Nephron (organoid): ENCODE results near the gene MND1.

ENCODE experiments used
- H3K27ac Mint-ChIP-seq, 3 experiments: 2 replicates each; pipeline ENCODE4 v1.8.0; 2020; ENCODE audit warnings: mixed read lengths in 3 of 3, mild to moderate bottlenecking in 2 of 3, moderate library complexity in 1 of 3
- H3K27me3 Mint-ChIP-seq: 2 replicates; pipeline ENCODE4 v1.8.0; 2021; ENCODE audit warnings: low read depth, mild to moderate bottlenecking, moderate library complexity, mixed read lengths
- H3K36me3 Mint-ChIP-seq: 2 replicates; pipeline ENCODE4 v1.8.0; 2020; ENCODE audit warnings: low read depth, mixed read lengths
- H3K4me1 Mint-ChIP-seq: 2 replicates; pipeline ENCODE4 v1.8.0; 2020; ENCODE audit warnings: mixed read lengths
- H3K4me3 Mint-ChIP-seq, 3 experiments: 2 replicates each; pipeline ENCODE4 v1.8.0; 2020; ENCODE audit warnings: mild to moderate bottlenecking in 3 of 3, mixed read lengths in 3 of 3, moderate library complexity in 2 of 3
- H3K9me3 Mint-ChIP-seq: 2 replicates; pipeline ENCODE4 v1.8.0; 2020; ENCODE audit warnings: mixed read lengths
- CTCF ChIP-seq, 3 experiments: fragments of 200-600 bp; sonication (generic); IDR thresholded peaks; one replicate each; pipeline ENCODE4 v1.5.0; 2021; ENCODE audit warnings: antibody characterized with exemption in 3 of 3; ENCODE audit not compliant: unreplicated experiment in 3 of 3

MND1 gene

GRCh38 chr4:153348006-153348405 lies 3.5 kb downstream of the MND1 start:
- H3K36me3 Mint-ChIP-seq: no peaks in the 10 kb centered on the region
- TF ChIP-seq CTCF (IDR thresholded peaks at IDR 0.05; ENCODE audit: unreplicated experiment in 3 of 3): no peak
- no peaks in the 10 kb centered on the region for H3K9me3 Mint-ChIP-seq
- H3K27me3 Mint-ChIP-seq: peaks cover 4% of the 10 kb centered on the region
- H3K4me1 Mint-ChIP-seq: peaks cover 28% of the 10 kb centered on the region
- no peak overlapping the region for H3K4me3 Mint-ChIP-seq
- no peak overlapping the region for H3K27ac Mint-ChIP-seq

- Mint-ChIP-seq H3K4me3 (no peak overlapping the region), H3K27me3 (peaks cover 4% of the 10 kb centered on the region), H3K4me1 (peaks cover 28% of the 10 kb centered on the region), H3K36me3 (no peaks in the 10 kb centered on the region), H3K27ac (no peak overlapping the region), H3K9me3 (no peaks in the 10 kb centered on the region)
- TF ChIP-seq CTCF (IDR thresholded peaks at IDR 0.05; ENCODE audit: unreplicated experiment in 3 of 3): no peak
Observed at GRCh38 chr4:153349206-153349805, 4.8 kb downstream of the MND1 start.

GRCh38 chr4:153362184-153362583 lies 17.7 kb downstream of the MND1 start:
- TF ChIP-seq CTCF (IDR thresholded peaks at IDR 0.05; ENCODE audit: unreplicated experiment in 3 of 3): no peak
- Mint-ChIP-seq H3K27me3 (no peaks in the 10 kb centered on the region), H3K4me1 (no peaks in the 10 kb centered on the region), H3K27ac (no peak overlapping the region), H3K9me3 (peaks cover 7% of the 10 kb centered on the region), H3K4me3 (no peak overlapping the region), H3K36me3 (peaks cover 40% of the 10 kb centered on the region)

- Mint-ChIP-seq H3K36me3 (peaks cover 45% of the 10 kb centered on the region), H3K27ac (no peak overlapping the region), H3K9me3 (peaks cover 7% of the 10 kb centered on the region), H3K4me1 (no peaks in the 10 kb centered on the region), H3K4me3 (no peak overlapping the region), H3K27me3 (no peaks in the 10 kb centered on the region)
- TF ChIP-seq CTCF (IDR thresholded peaks at IDR 0.05; ENCODE audit: unreplicated experiment in 3 of 3): no peak
Observed at GRCh38 chr4:153364061-153364460, 19.6 kb downstream of the MND1 start.

DNA sequence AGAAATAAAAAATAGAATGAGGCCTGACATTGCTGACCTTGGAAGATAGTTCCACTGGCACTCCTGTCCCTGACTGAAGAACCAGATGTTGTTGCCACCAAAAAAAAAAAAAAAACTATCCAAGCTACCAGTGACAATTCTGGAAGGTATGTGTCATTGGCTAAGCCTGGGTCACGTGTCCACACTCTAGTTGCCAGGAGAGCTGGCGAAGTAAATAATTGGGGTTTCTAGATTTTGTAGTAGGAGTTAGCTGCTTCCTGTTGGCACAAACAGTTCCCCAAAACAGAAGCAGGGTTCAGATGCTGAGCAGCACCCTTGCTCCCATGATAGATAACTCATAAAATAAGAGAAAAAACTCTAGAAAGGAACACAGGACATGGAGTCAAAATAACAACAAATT lies 20.5 kb downstream of the MND1 start:
- H3K4me3 Mint-ChIP-seq: no peak overlapping the region
- H3K27ac Mint-ChIP-seq: no peak overlapping the region
- H3K36me3 Mint-ChIP-seq: peaks cover 49% of the 10 kb centered on the region
- H3K9me3 Mint-ChIP-seq: peaks cover 7% of the 10 kb centered on the region
- no peaks in the 10 kb centered on the region for H3K27me3 Mint-ChIP-seq
- H3K4me1 Mint-ChIP-seq: no peaks in the 10 kb centered on the region
- no peak for TF ChIP-seq CTCF (IDR thresholded peaks at IDR 0.05; ENCODE audit: unreplicated experiment in 3 of 3)

DNA sequence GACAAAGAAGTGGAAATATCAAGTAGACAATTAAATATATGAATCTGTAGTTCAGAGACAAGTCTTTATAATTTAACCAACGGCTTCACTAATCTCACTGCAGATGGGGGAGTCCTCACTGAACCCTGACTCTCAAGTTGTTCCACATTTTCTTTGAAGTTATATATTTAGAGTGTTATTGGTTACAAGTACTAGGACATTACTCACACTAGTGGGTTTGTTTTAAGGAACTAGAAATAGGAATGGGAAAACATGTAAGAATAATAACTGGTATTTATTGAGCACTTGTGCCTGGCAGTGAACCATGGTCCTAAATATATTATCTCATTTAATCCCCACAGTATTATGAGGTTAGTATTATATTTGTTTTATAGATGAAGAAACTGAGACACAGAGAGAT lies 22.0 kb downstream of the MND1 start:
- H3K4me1 Mint-ChIP-seq: no peaks in the 10 kb centered on the region
- peaks cover 12% of the 10 kb centered on the region for H3K9me3 Mint-ChIP-seq
- no peak overlapping the region for H3K27ac Mint-ChIP-seq
- H3K36me3 Mint-ChIP-seq: peaks cover 64% of the 10 kb centered on the region
- no peak overlapping the region for H3K4me3 Mint-ChIP-seq
- no peaks in the 10 kb centered on the region for H3K27me3 Mint-ChIP-seq
- no peak for TF ChIP-seq CTCF (IDR thresholded peaks at IDR 0.05; ENCODE audit: unreplicated experiment in 3 of 3)
